Cardiac fibroblast (primary cell): ENCODE results near the gene CHML.

Experiments
- DNase-seq, 2 donors: peaks; one replicate each; pipeline versions ENCODE4 v3.0.0 to v3.0.0-alpha.2; 2010; ENCODE audit warnings: low read depth in 2 of 2
- H3K4me3 ChIP-seq, 2 donors: replicated peaks in 1 of 2; 1 replicate in 1 of 2; 2 replicates in 1 of 2; pipeline ENCODE4 v1.5.1; 2011; ENCODE audit warnings: low read depth in 2 of 2, low read length in 2 of 2, mild to moderate bottlenecking in 2 of 2, moderate library complexity in 1 of 2
- TF ChIP-seq, protein P1 (sequence below): IDR thresholded peaks from one replicate; pipeline ENCODE4 v1.5.1; 2011; ENCODE audit warnings: low read depth, mild to moderate bottlenecking, low read length, inconsistent platforms

The CHML gene

DNA sequence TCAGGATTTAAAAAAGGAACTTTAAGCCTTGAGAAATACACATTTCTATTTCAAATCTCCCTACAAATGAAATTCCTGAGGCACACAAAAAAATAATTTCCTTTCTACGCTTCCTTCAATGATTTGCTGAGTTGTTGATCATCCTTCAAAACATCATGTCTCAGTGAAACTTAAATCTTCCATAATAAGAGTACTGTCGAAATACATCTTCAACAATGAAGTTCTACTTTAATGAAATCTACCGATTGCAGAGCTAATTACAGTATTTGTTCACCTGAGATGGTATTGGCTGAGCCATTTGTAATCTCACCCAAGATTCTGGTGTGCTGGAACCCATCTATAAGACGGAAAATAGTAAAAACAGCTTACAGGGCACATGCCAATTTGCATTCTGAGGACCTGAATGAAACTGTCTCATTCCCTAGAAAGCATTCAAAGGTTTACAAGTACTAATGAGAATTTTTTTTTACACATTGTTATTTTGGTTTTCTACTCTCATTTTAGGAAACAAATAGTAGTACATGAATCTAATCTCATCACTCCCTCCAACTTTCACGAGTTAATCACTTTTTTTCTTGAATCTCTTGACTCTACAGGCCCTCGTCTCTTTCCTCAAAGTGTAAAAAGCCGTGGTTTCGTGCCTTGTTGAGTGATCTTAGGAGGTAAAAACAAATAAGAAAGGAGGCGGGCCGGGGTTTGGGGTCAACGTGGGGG, 1.1 kb downstream of the CHML start:
- DNase-seq, result peak; percentile 21 to 22
- H3K4me3 ChIP-seq, result peak overlapping the region; percentile 86 to 90
- TF ChIP-seq, protein P1, sequence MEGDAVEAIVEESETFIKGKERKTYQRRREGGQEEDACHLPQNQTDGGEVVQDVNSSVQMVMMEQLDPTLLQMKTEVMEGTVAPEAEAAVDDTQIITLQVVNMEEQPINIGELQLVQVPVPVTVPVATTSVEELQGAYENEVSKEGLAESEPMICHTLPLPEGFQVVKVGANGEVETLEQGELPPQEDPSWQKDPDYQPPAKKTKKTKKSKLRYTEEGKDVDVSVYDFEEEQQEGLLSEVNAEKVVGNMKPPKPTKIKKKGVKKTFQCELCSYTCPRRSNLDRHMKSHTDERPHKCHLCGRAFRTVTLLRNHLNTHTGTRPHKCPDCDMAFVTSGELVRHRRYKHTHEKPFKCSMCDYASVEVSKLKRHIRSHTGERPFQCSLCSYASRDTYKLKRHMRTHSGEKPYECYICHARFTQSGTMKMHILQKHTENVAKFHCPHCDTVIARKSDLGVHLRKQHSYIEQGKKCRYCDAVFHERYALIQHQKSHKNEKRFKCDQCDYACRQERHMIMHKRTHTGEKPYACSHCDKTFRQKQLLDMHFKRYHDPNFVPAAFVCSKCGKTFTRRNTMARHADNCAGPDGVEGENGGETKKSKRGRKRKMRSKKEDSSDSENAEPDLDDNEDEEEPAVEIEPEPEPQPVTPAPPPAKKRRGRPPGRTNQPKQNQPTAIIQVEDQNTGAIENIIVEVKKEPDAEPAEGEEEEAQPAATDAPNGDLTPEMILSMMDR, result no peak

- no peak overlapping the region for H3K4me3 ChIP-seq
- DNase-seq, result no peak
- TF ChIP-seq, protein P1, result no peak
These were observed 2.0 kb downstream of the CHML start for GRCh38 chr1:241638099-241638682.

DNA sequence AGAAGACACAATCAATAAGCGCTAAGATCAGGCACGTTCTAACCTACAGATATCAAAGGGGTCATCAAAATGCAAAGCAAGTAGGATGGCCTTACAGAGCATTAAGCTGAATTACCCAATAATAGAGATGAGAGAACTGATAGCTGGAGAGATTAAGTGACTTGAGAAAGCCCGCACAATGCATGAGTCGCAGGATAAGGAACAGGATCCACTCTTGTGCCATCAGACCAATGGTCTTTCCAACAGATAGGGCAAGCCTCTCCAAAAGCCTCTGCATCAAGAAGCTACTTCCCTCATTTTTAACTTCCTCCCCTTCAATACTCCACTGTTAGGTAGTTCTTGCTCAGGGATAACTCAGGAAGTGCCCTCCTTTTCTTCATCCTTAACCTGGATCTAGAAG, 2.6 kb downstream of the CHML start:
- TF ChIP-seq, protein P1, result no peak
- H3K4me3 ChIP-seq, result no peak overlapping the region
- DNase-seq, result peak in 1 of 2 donors; percentile 14

DNA sequence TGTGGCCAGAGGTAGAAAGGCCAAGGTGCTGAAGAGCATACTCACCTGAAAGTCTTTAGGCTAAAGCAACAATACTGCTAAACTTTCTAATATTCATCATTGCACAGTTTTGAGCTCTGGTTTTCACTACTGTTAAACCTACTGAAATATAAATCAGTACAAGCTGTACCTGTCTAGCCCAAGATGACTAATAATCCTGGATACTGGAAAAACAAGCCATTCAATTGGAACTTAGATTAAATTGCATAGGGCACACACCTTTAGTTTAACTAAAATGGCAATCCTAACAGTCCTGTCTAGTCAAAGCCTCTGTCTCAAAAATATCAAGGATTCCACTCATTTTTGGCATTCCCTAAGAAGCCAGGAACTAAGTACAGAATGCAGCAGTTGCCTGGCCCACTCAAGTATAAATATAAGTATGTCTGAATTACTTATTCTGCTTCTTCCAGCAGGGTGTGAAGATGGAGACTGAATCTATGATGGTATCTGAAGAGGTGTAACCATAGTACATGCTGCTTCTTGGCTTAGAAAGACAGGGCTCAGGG, 3.1 kb downstream of the CHML start:
- TF ChIP-seq, protein P1, result no peak
- DNase-seq, result peak; percentile 21 to 34
- H3K4me3 ChIP-seq, result no peak overlapping the region

- TF ChIP-seq, protein P1, result no peak
- no peak for DNase-seq
- H3K4me3 ChIP-seq, result no peak overlapping the region
These were observed 3.9 kb downstream of the CHML start for GRCh38 chr1:241636291-241636690.

DNA sequence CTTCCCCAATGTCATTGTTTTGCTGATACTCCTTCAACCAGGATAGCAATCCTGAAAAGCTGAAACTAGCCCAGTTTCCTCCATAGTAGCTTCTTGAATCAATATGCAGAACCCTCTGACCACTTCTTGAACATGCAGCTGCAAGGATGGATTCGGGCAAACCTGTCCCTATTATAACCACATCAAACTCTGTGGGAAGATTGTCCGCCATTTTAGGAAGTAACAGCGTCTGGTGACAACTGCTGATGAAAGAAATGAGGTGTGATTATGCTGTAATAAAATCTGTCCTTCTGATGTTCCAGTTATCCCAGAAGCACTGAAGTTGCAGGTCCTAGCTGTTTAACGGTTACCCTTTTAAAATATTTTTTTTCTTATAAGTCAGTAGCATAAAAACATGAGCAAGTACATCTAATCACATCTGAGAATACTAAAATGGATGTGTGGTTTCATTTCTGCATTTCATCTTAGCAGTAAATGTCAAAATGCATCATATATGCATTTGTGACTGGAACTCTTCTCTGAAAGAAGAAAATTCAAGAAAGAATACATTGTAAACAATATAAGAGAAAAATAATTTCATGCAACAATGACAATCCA, 4.5 kb downstream of the CHML start:
- TF ChIP-seq, protein P1, result no peak
- no peak overlapping the region for H3K4me3 ChIP-seq
- no peak for DNase-seq
